Osteoblast (primary cell): ENCODE measurements around the gene RALA. TPM values are rescaled to one million over a fixed set of nuclear protein-coding genes. Genes with fewer than 3 reads are reported as not detected.

ENCODE experiments used
- DNase-seq: peaks from one replicate; pipeline ENCODE4 v3.0.0; 2011; ENCODE audit warnings: low spot score, mixed read lengths; ENCODE audit not compliant: insufficient read length; ENCODE audit errors: missing footprints
- H2AFZ ChIP-seq: 2 replicates; pipeline ENCODE4 v1.6.0; 2011; ENCODE audit warnings: mild to moderate bottlenecking, low read length
- H3K27ac ChIP-seq: 2 replicates; pipeline ENCODE4 v1.5.1; 2011; ENCODE audit warnings: mild to moderate bottlenecking, low read depth, low read length, moderate library complexity
- H3K27me3 ChIP-seq: 2 replicates; pipeline ENCODE4 v1.6.0; 2012; ENCODE audit warnings: mild to moderate bottlenecking, control low read depth, inconsistent platforms, low read length, moderate library complexity; ENCODE audit not compliant: insufficient read depth
- H3K36me3 ChIP-seq: 2 replicates; pipeline ENCODE4 v1.5.1; 2011; ENCODE audit warnings: mild to moderate bottlenecking, low read length, control low read depth, moderate library complexity; ENCODE audit not compliant: insufficient read depth
- H3K4me1 ChIP-seq: 2 replicates; pipeline ENCODE4 v1.5.1; 2011; ENCODE audit warnings: mild to moderate bottlenecking, low read length, control low read depth, moderate library complexity; ENCODE audit not compliant: insufficient read depth
- H3K4me2 ChIP-seq: 2 replicates; pipeline ENCODE4 v1.6.0; 2011; ENCODE audit warnings: mild to moderate bottlenecking, low read length; ENCODE audit not compliant: insufficient read depth
- H3K4me3 ChIP-seq: fragments of 200-600 bp; sonication (generic); 3 replicates; pipeline ENCODE4 v1.5.1; 2012; ENCODE audit warnings: mild to moderate bottlenecking, low read length, inconsistent platforms; ENCODE audit not compliant: insufficient read depth
- H3K79me2 ChIP-seq: 2 replicates; pipeline ENCODE4 v1.6.0; 2012; ENCODE audit warnings: mild to moderate bottlenecking, low read length, control low read depth, inconsistent platforms; ENCODE audit not compliant: insufficient read depth
- H3K9me3 ChIP-seq: 2 replicates; pipeline ENCODE4 v1.5.1; 2011; ENCODE audit warnings: low read depth, low read length, control low read depth
- H4K20me1 ChIP-seq: 2 replicates; pipeline ENCODE4 v1.6.0; 2012; ENCODE audit warnings: mild to moderate bottlenecking, low read length, control low read depth; ENCODE audit not compliant: insufficient read depth
- total RNA-seq: library from RNA; depleted of rRNA; stranded (reverse); fragments of >200 nt; gene quantifications from 2 replicates; pipeline ENCODE4 v1.2.3, GENCODE V29; 2012
- TF ChIP-seq, protein P1 (sequence below): IDR thresholded peaks from 2 replicates; pipeline ENCODE4 v1.5.1; 2011; ENCODE audit warnings: mild to moderate bottlenecking, low read depth, low read length, moderate library complexity; ENCODE audit errors: extremely low read depth

The RALA gene
- total RNA-seq, 1 donor: 38.4 TPM

DNA sequence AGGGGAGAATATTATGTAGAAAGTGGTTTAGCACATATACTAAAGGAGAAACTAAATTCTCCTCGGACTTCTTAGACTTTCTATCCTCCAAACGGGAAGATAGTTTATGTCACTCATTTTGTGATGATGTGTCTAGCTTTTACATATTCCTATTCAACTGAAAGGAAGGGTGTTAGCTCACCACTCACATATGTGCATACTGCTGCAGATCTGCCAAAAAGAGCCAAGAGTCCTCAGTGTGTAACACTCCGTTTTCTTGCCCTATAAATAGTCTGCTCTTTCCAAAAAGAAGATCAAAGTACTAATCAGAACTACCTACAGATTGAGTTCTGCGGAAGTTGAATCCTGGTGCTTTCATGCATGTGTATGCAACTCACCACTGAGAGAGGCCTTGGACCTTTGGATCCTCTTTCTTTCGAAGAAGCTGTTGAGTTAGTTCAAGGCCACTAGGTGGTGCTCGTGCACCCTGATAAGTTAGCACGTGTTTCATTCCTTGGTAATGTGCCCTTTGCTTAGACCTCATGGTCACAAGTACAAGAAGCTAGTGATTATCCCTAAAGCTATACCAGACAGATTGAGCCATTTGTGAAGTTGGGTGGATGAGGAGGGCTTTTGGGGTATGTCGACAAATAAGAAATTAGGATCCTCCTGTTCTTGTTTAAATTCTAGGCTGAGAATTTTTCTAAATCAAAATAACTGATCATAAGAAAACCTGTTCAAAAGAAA, 43.1 kb upstream of the RALA start:
- Histone ChIP-seq H3K4me1 (no peaks in the 10 kb centered on the region), H3K79me2 (no peaks in the 10 kb centered on the region)
- peak; percentile 95 for DNase-seq

DNA sequence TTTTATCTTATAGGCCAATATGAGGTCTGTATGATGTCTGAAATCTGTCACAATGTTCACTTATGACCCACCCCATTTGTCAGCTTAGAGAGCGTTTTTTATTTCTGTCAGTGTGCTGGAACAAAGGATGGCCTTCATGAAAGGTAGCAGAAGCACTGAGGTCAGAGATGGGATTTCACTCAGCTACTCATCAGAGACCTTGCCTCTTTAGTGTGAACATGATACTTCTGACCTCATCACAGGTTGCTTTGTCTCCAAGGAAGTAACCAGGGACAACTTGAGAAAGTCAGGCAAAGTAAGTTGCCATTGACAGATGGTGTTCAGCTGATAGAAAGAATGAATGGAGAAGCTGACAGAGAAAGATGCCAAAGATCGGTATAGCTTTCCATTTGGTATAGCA, 40.8 kb upstream of the RALA start:
- no peaks in the 10 kb centered on the region for H4K20me1 ChIP-seq
- no peak overlapping the region for H3K4me3 ChIP-seq
- DNase-seq: no peak
- no peaks in the 10 kb centered on the region for H3K79me2 ChIP-seq
- no peaks in the 10 kb centered on the region for H3K9me3 ChIP-seq
- no peak overlapping the region for H3K4me2 ChIP-seq
- TF ChIP-seq, protein P1, sequence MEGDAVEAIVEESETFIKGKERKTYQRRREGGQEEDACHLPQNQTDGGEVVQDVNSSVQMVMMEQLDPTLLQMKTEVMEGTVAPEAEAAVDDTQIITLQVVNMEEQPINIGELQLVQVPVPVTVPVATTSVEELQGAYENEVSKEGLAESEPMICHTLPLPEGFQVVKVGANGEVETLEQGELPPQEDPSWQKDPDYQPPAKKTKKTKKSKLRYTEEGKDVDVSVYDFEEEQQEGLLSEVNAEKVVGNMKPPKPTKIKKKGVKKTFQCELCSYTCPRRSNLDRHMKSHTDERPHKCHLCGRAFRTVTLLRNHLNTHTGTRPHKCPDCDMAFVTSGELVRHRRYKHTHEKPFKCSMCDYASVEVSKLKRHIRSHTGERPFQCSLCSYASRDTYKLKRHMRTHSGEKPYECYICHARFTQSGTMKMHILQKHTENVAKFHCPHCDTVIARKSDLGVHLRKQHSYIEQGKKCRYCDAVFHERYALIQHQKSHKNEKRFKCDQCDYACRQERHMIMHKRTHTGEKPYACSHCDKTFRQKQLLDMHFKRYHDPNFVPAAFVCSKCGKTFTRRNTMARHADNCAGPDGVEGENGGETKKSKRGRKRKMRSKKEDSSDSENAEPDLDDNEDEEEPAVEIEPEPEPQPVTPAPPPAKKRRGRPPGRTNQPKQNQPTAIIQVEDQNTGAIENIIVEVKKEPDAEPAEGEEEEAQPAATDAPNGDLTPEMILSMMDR: no peak
- peaks cover 3% of the 10 kb centered on the region for H3K4me1 ChIP-seq
- no peak overlapping the region for H2AFZ ChIP-seq
- H3K27me3 ChIP-seq: no peaks in the 10 kb centered on the region
- H3K36me3 ChIP-seq: no peaks in the 10 kb centered on the region
- no peak overlapping the region for H3K27ac ChIP-seq

More for the DNA sequence above, 43.1 kb upstream of the RALA start:
- Histone ChIP-seq H2AFZ (no peak overlapping the region), H3K4me3 (no peak overlapping the region), H3K9me3 (no peaks in the 10 kb centered on the region), H3K4me2 (no peak overlapping the region), H3K36me3 (no peaks in the 10 kb centered on the region), H3K27ac (no peak overlapping the region), H4K20me1 (no peaks in the 10 kb centered on the region), H3K27me3 (no peaks in the 10 kb centered on the region)
- TF ChIP-seq, protein P1: peak; percentile 88

DNA sequence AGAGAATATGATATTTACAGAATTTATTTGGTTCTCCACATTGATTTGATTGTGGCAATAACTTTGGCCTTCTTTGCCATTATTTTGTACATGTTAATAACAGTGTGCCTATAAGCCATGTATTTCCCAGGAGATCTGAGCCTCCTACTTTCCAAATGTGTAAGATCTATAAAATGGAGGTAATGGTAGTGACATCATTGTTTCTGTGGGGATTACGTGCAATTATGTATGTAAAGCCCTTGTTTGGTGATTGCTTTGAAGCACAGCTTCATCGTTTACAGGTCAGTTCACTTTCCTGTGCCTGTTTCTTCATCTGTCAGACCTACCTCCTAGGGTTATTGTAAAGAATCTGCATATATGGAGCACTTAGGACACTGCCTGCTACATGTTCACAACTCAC, 39.8 kb upstream of the RALA start:
- H3K27me3 ChIP-seq: no peaks in the 10 kb centered on the region
- H3K27ac ChIP-seq: no peak overlapping the region
- no peak overlapping the region for H2AFZ ChIP-seq
- H3K9me3 ChIP-seq: no peaks in the 10 kb centered on the region
- no peak for DNase-seq
- no peaks in the 10 kb centered on the region for H4K20me1 ChIP-seq
- H3K79me2 ChIP-seq: no peaks in the 10 kb centered on the region
- peaks cover 3% of the 10 kb centered on the region for H3K4me1 ChIP-seq
- no peak overlapping the region for H3K4me3 ChIP-seq
- H3K4me2 ChIP-seq: no peak overlapping the region
- H3K36me3 ChIP-seq: no peaks in the 10 kb centered on the region
- TF ChIP-seq, protein P1: no peak

DNA sequence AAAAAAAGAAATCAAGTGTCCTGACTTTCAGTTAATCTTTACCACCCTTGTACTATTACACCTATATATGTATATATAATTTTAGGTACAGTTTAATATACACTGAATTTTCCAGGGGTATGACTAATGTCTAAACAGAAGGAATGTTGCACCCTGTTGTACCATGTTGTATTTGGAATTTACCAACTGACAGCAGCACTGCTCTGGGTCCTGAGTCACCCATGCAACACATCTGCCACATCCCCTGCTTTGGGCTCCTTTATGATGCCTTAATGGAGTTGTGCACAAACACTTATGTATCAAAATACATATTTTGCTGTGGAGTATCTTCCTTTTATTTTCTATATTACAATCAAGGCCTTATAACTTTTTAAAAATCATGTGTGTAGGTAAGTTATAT, 36.0 kb upstream of the RALA start:
- Histone ChIP-seq H3K4me2 (no peak overlapping the region), H3K27me3 (no peaks in the 10 kb centered on the region), H3K79me2 (no peaks in the 10 kb centered on the region), H3K4me1 (peaks cover 12% of the 10 kb centered on the region), H3K4me3 (no peak overlapping the region), H3K27ac (no peak overlapping the region), H4K20me1 (no peaks in the 10 kb centered on the region), H3K9me3 (no peaks in the 10 kb centered on the region), H3K36me3 (no peaks in the 10 kb centered on the region), H2AFZ (no peak overlapping the region)
- DNase-seq: no peak
- TF ChIP-seq, protein P1: no peak
